Skeletal muscle tissue (tissue), 4 donors: ENCODE results near the gene PXN. TPM values are rescaled to one million over a fixed set of nuclear protein-coding genes. Genes with fewer than 3 reads are reported as not detected.

ENCODE experiments used
- H3K27ac ChIP-seq: one replicate; pipeline ENCODE4 v1.7.0; 2013; ENCODE audit warnings: mild to moderate bottlenecking, low read depth, low read length, inconsistent platforms
- H3K27me3 ChIP-seq, 3 donors: one replicate each; pipeline ENCODE4 v1.7.0; 2013; ENCODE audit warnings: low read length in 3 of 3; ENCODE audit not compliant: control insufficient read depth in 3 of 3, insufficient read depth in 3 of 3
- H3K36me3 ChIP-seq, 3 donors: one replicate each; pipeline ENCODE4 v1.7.0; 2013; ENCODE audit warnings: low read length in 3 of 3; ENCODE audit not compliant: control insufficient read depth in 3 of 3, insufficient read depth in 3 of 3
- H3K4me1 ChIP-seq, 3 donors: one replicate each; pipeline ENCODE4 v1.7.0; 2013; ENCODE audit warnings: low read length in 3 of 3, mild to moderate bottlenecking in 3 of 3; ENCODE audit not compliant: control insufficient read depth in 3 of 3, insufficient read depth in 3 of 3
- H3K4me3 ChIP-seq, 3 donors: one replicate each; pipeline ENCODE4 v1.7.0; 2013; ENCODE audit warnings: low read length in 3 of 3
- H3K9ac ChIP-seq, 3 donors: one replicate each; pipeline ENCODE4 v1.7.0; 2013; ENCODE audit warnings: low read length in 3 of 3, mild to moderate bottlenecking in 3 of 3, moderate library complexity in 2 of 3, low read depth in 1 of 3
- H3K9me3 ChIP-seq, 3 donors: one replicate each; pipeline ENCODE4 v1.7.0; 2013; ENCODE audit warnings: low read length in 3 of 3; ENCODE audit not compliant: control insufficient read depth in 3 of 3
- total RNA-seq: library from RNA; depleted of rRNA; stranded (reverse); fragments of >200 nt; gene quantifications from one replicate; pipeline ENCODE4 v1.2.3, GENCODE V29; 2014
- donor health status: Osteomylitis.

The PXN gene
- total RNA-seq, 1 donor from 2014 or later, result 20.9 TPM

- peak overlapping the region; percentile 71 to 78 (median 74) for H3K9ac ChIP-seq
- H3K27ac ChIP-seq, result peak overlapping the region; percentile 99
- no peaks in the 10 kb centered on the region for H3K36me3 ChIP-seq
- H3K4me3 ChIP-seq, result peak overlapping the region; percentile 45 to 55 (median 54)
- H3K9me3 ChIP-seq, result no peaks in the 10 kb centered on the region
- no peaks in the 10 kb centered on the region for H3K27me3 ChIP-seq
- peaks cover 93% of the 10 kb centered on the region in 3 donors for H3K4me1 ChIP-seq
Observed at GRCh38 chr12:120235369-120236323, 29.9 kb downstream of the PXN start.

- Histone ChIP-seq H3K4me3 (peak overlapping the region; percentile 45 to 55 (median 54)), H3K9me3 (no peaks in the 10 kb centered on the region), H3K9ac (peak overlapping the region; percentile 71 to 78 (median 74)), H3K4me1 (peaks cover 93% of the 10 kb centered on the region in 3 donors), H3K27me3 (no peaks in the 10 kb centered on the region), H3K36me3 (no peaks in the 10 kb centered on the region), H3K27ac (peak overlapping the region; percentile 99)
Observed at GRCh38 chr12:120234643-120235368, 30.7 kb downstream of the PXN start.

DNA sequence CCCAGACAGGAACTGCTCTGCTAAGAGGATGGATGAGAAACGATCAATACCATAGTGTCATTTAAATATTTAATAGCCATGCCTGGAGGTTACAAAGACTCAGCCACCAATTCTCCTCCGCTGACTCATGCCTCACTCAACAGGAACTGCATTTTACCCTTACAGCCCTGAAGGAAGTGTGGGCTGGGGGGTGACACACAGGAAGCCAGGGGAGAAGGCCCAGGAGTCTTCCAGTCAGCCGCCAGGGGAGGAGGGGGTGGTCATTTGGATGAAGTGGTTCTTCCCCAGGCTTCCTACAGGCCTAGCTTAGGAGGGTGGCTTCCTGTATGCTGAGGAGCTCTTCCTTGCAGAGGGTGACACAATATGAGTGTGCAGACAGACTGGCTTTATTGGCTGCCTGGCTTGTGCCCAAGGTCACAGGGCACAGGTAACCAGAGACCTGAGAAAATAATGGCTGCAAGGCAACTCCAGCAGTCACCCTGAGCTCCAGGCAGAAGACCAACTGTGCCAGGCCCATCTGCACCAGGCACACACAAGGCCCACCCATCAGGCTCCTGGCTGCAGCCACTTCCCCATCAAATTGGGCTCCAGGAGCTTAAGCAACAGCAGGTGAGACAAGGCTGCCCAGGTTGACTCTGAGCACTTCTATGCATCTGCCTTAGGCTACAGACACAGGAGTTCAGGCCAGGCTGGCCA lies 34.1 kb downstream of the PXN start:
- peak overlapping the region; percentile 39 to 58 (median 51) for H3K4me3 ChIP-seq
- peaks cover 0 to 3% (median under 1%) of the 10 kb centered on the region in 3 donors for H3K36me3 ChIP-seq
- peak overlapping the region; percentile 57 to 82 (median 78) for H3K9ac ChIP-seq
- H3K27ac ChIP-seq, result peak overlapping the region; percentile 99
- H3K9me3 ChIP-seq, result no peaks in the 10 kb centered on the region
- peaks cover 92 to 98% (median 94%) of the 10 kb centered on the region in 3 donors for H3K4me1 ChIP-seq
- H3K27me3 ChIP-seq, result no peaks in the 10 kb centered on the region

DNA sequence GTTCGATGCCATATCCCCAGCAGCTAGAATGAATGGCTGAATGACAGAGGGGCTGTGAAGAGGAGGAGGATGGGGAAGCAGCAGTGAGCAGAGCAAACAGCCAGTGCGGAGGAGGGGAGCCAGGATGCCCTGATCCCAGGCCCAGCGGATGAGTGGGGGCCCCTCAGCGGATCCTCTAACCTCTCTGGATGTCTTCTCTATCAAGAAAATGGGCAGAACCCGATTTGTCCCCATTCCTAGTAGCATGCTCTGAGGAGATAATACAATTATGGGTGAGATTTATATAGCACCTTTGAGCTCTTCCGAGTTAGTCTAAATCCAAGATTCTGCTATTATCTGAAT lies 34.6 kb downstream of the PXN start:
- H3K27me3 ChIP-seq, result no peaks in the 10 kb centered on the region
- H3K4me1 ChIP-seq, result peaks cover 92 to 99% (median 95%) of the 10 kb centered on the region in 3 donors
- peak overlapping the region; percentile 99 for H3K27ac ChIP-seq
- peaks cover 0 to 5% (median 4%) of the 10 kb centered on the region in 3 donors for H3K36me3 ChIP-seq
- peak overlapping the region; percentile 57 to 82 (median 78) for H3K9ac ChIP-seq
- no peaks in the 10 kb centered on the region for H3K9me3 ChIP-seq
- peak overlapping the region; percentile 32 to 51 (median 39) for H3K4me3 ChIP-seq

DNA sequence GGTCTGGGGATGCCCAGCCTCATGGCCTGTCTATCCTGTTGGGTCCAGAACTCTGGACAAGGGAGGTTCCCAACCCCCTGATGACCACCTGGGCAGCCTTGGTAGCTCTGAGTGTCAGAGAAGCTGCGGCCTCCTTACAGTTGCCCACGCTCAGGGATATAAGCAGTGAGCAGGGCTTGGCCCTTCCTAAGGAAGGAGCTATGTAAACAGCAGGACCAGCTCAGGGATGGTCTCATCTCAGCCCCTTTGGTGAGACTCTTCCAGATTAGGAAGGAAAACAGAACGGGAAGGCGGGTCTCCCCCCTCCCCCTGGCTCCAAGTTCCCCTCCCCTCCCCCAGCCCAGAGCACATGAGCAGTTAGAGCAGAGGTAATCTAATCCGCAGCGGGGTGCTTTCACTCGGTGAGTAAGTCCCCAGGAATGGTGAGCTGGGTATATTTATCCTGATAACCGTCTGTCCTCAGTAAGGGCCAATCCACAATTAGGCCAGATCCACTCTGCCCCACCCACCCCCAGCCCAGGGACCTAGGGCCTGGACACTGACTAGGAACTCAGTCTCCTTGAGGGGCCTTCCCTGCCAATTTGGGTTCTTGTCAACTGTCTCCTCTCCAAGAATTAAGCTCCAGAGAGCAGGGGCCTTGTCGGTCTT lies 35.1 kb downstream of the PXN start:
- peak overlapping the region; percentile 39 to 61 (median 58) for H3K4me3 ChIP-seq
- peaks cover 92 to 99% (median 95%) of the 10 kb centered on the region in 3 donors for H3K4me1 ChIP-seq
- H3K27ac ChIP-seq, result peak overlapping the region; percentile 99
- H3K9ac ChIP-seq, result peak overlapping the region; percentile 82 to 89 (median 89)
- H3K36me3 ChIP-seq, result peaks cover 0 to 7% (median 5%) of the 10 kb centered on the region in 3 donors
- no peaks in the 10 kb centered on the region for H3K9me3 ChIP-seq
- H3K27me3 ChIP-seq, result no peaks in the 10 kb centered on the region

DNA sequence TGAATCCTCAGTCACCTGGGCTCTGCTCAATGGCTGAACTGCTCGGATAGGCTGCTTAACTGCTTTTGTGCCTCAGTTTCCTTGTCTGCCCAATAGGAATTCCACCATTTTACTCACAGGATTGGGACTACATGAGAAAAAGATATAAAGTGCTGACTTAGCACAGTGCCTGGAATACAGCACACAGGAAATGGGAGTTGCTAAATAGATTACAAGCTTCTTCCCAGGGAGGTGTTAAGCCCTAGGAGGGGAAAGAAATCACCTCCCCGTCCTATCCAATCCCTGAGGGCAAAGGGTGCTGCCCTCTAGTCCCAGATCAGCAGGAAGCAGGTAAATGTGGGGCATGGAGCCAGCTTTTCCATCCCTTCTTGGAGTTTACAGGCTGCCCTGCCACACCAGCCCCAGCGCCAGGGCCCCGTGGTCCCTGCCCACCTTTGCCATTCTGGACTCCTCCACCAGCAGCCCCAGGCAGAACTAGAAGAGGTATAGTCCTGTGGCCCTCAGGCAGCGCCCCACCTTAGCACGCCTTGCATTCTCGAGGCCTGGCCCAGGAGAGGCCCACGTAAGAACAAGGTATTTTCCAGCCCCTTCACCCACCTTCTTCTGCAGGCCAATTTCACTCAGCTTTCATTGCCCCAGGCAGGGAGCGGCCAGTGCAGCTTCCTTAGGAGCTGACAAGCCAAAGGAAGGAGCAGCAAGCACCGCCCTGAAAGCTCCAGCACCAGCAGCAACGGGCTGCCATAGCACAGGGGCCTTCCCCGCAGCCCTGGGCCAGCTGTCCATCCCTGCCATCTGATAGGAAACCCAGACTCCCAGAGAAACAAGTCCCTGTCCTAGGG lies 35.8 kb downstream of the PXN start:
- peaks cover 92 to 99% (median 95%) of the 10 kb centered on the region in 3 donors for H3K4me1 ChIP-seq
- no peaks in the 10 kb centered on the region for H3K9me3 ChIP-seq
- no peaks in the 10 kb centered on the region for H3K27me3 ChIP-seq
- peak overlapping the region; percentile 99 for H3K27ac ChIP-seq
- peaks cover 0 to 7% (median 5%) of the 10 kb centered on the region in 3 donors for H3K36me3 ChIP-seq
- H3K4me3 ChIP-seq, result peak overlapping the region; percentile 33 to 61 (median 58)
- H3K9ac ChIP-seq, result peak overlapping the region; percentile 82 to 89 (median 89)

GRCh38 chr12:120229071-120229486 lies 36.5 kb downstream of the PXN start:
- no peaks in the 10 kb centered on the region for H3K9me3 ChIP-seq
- H3K27me3 ChIP-seq, result no peaks in the 10 kb centered on the region
- H3K27ac ChIP-seq, result peak overlapping the region; percentile 99
- peak overlapping the region; percentile 82 to 89 (median 89) for H3K9ac ChIP-seq
- peaks cover 88 to 98% (median 95%) of the 10 kb centered on the region in 3 donors for H3K4me1 ChIP-seq
- H3K36me3 ChIP-seq, result peaks cover 0 to 7% (median 5%) of the 10 kb centered on the region in 3 donors
- peak overlapping the region; percentile 55 to 60 (median 58) for H3K4me3 ChIP-seq

- Histone ChIP-seq H3K27ac (peak overlapping the region; percentile 99), H3K4me1 (peaks cover 82 to 92% (median 89%) of the 10 kb centered on the region in 3 donors), H3K9ac (peak overlapping the region; percentile 82 to 89 (median 89)), H3K9me3 (no peaks in the 10 kb centered on the region), H3K4me3 (peak overlapping the region; percentile 47 to 60 (median 55)), H3K27me3 (no peaks in the 10 kb centered on the region), H3K36me3 (peaks cover 6 to 12% (median 10%) of the 10 kb centered on the region in 3 donors)
Observed at GRCh38 chr12:120228291-120229070, 37.0 kb downstream of the PXN start.
